ENCODE results near the gene PLEKHA4. TPM values are rescaled to one million over a fixed set of nuclear protein-coding genes. Genes with fewer than 3 reads are reported as not detected.
A peak's percentile ranks its signal among the peaks of the same experiment; 100 is the strongest.

PLEKHA4 gene
- total and polyA plus RNA-seq, 9 of the 15 experiments (the other 6 are each of a cell fraction or from before 2014, with no cell fraction given) = 0.07 to 30.8 (median 11.4) TPM

GRCh38 chr19:48887861-48888612, 19.6 kb upstream of the PLEKHA4 start (continued):
- TF ChIP-seq RCOR1 (IDR thresholded peaks at IDR 0.05; ENCODE audit: borderline replicate concordance in 1 of 2, low read depth in 2 of 2, low read length in 2 of 2) (no peak), MYBL2 (IDR thresholded peaks at IDR 0.05; ENCODE audit: low read depth) (0 out of 2 replicates have a peak, but pooled peaks have one; percentile 15), MYBL2 (CRISPR knock-in tag; IDR thresholded peaks at IDR 0.05; ENCODE audit: borderline replicate concordance) (no peak), OTX1 (CRISPR knock-in tag; IDR thresholded peaks at IDR 0.05) (no peak), FOS (IDR thresholded peaks at IDR 0.05; ENCODE audit: extremely low read depth, insufficient read length) (peak; percentile 4), MIER1 (IDR thresholded peaks at IDR 0.05; ENCODE audit: low read depth) (no peak), MAFG (tag; conservative IDR thresholded peaks at IDR 0.05) (peak; percentile 15; the same call in 1 of the 2 replicates), POLR2G (IDR thresholded peaks at IDR 0.05; ENCODE audit: low read depth, low read length) (no peak), DIDO1 (tag; IDR thresholded peaks at IDR 0.05; ENCODE audit: low read depth) (no peak)

- in situ Hi-C loops (cut with MboI) (no loop called here), intact Hi-C loops (cut with micrococcal nuclease) (no loop called here)
- Histone ChIP-seq H3K36me3 (ENCODE audit: control insufficient read depth, insufficient read depth, low read length) (no peaks in the 10 kb centered on the region), H3K27me3 (ENCODE audit: control insufficient read depth in 2 of 2, insufficient read depth in 2 of 2, low read length in 2 of 2) (no peaks in the 10 kb centered on the region), H3K9me1 (ENCODE audit: control insufficient read depth, insufficient read depth, low read length) (no peaks in the 10 kb centered on the region), H4K20me1 (replicated peaks; ENCODE audit: control insufficient read depth, insufficient read depth, low read length) (no peaks in the 10 kb centered on the region), H3K27ac (ENCODE audit: extremely low read depth, low read depth, low read length) (no peak overlapping the region), H3K4me2 (ENCODE audit: insufficient read depth, low read length) (no peak overlapping the region), H3K9ac (ENCODE audit: insufficient read depth in 1 of 2, low read depth in 2 of 2, low read length in 2 of 2) (no peak overlapping the region), H2AFZ (ENCODE audit: low read depth, low read length) (no peak overlapping the region), H3K9me3 (replicated peaks; ENCODE audit: control insufficient read depth, insufficient read depth, low read depth, low read length) (peaks cover 7% of the 10 kb centered on the region), H3K4me3 (no peak overlapping the region), H3K79me2 (ENCODE audit: control insufficient read depth, insufficient read depth, low read length) (no peaks in the 10 kb centered on the region), H3K4me1 (replicated peaks in 1 of 2; ENCODE audit: control insufficient read depth in 2 of 2, insufficient read depth in 2 of 2, low read length in 2 of 2) (peaks cover 22 to 42% of the 10 kb centered on the region in 2 experiments)
- no peak for ATAC-seq
- no TSS peak for BruUV-seq (replicated peaks)
- POLR2A ChIA-PET = interaction anchor here (5.9 to 12.2 kb wide), 2 partner anchors 8 to 87 kb away, joined by 71 to 439 read pairs; partner anchors contain the start of genes FTL and PPP1R15A
- WGBS (ENCODE audit: insufficient coverage, low coverage, missing lambda C conversion rate) = 92% methylated on average over 7 of the region's 7 CpGs
- CTCF ChIA-PET (ENCODE audit: low intra/inter-chr PET ratio) = no interaction called here
- no peak for FAIRE-seq
- DNase-seq (ENCODE audit: extremely low read depth in 1 of 4, low spot score in 3 of 4) = no peak
- TF ChIP-seq RCOR1 (IDR thresholded peaks at IDR 0.05; ENCODE audit: borderline replicate concordance in 1 of 2, low read depth in 2 of 2, low read length in 2 of 2) (no peak), E2F3 (CRISPR knock-in tag; IDR thresholded peaks at IDR 0.05) (no peak), SPI1 (IDR thresholded peaks at IDR 0.05; ENCODE audit: borderline replicate concordance, low read depth, low read length) (no peak), RBM14 (IDR thresholded peaks at IDR 0.05; ENCODE audit: borderline replicate concordance, insufficient read depth, low read depth, low read length) (no peak), MYC (IDR thresholded peaks at IDR 0.05; ENCODE audit: low read depth, low read length) (no peak), MYC (CRISPR knock-in tag; IDR thresholded peaks at IDR 0.05; ENCODE audit: borderline replicate concordance, low read depth) (no peak)
- TF ChIP-seq, protein P1, sequence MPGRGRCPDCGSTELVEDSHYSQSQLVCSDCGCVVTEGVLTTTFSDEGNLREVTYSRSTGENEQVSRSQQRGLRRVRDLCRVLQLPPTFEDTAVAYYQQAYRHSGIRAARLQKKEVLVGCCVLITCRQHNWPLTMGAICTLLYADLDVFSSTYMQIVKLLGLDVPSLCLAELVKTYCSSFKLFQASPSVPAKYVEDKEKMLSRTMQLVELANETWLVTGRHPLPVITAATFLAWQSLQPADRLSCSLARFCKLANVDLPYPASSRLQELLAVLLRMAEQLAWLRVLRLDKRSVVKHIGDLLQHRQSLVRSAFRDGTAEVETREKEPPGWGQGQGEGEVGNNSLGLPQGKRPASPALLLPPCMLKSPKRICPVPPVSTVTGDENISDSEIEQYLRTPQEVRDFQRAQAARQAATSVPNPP (IDR thresholded peaks at IDR 0.05; ENCODE audit: borderline replicate concordance, insufficient read depth, insufficient read length) = no peak
- TF ChIP-seq, protein P2, sequence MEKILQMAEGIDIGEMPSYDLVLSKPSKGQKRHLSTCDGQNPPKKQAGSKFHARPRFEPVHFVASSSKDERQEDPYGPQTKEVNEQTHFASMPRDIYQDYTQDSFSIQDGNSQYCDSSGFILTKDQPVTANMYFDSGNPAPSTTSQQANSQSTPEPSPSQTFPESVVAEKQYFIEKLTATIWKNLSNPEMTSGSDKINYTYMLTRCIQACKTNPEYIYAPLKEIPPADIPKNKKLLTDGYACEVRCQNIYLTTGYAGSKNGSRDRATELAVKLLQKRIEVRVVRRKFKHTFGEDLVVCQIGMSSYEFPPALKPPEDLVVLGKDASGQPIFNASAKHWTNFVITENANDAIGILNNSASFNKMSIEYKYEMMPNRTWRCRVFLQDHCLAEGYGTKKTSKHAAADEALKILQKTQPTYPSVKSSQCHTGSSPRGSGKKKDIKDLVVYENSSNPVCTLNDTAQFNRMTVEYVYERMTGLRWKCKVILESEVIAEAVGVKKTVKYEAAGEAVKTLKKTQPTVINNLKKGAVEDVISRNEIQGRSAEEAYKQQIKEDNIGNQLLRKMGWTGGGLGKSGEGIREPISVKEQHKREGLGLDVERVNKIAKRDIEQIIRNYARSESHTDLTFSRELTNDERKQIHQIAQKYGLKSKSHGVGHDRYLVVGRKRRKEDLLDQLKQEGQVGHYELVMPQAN (IDR thresholded peaks at IDR 0.05; ENCODE audit: borderline replicate concordance) = no peak
These were observed 15.3 kb upstream of the PLEKHA4 start for GRCh38 chr19:48883726-48884125.
